Measurements from ENCODE around the gene AAGAB.
A peak's percentile ranks its signal among the peaks of the same experiment; 100 is the strongest.

AAGAB gene

DNA sequence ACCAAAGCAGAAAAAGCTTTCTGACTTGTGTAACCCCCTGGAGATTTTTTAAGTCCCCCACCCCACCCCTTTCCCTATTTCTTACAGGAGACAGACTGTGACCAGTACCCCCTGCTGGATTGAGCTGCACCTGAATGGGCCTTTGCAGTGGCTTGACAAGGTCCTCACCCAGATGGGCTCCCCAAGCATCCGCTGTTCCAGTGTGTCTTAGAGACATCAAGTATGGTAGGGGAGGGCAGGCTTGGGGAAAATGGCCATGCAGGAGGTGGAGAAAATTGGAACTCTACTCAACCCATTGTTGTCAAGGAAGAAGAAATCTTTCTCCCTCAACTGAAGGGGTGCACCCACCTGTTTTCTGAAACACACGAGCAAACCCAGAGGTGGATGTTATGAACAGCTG, 64.1 kb downstream of the AAGAB start:
- no peak for DNase-seq (ENCODE audit: low read depth in 2 of 3, low spot score in 1 of 3)

DNA sequence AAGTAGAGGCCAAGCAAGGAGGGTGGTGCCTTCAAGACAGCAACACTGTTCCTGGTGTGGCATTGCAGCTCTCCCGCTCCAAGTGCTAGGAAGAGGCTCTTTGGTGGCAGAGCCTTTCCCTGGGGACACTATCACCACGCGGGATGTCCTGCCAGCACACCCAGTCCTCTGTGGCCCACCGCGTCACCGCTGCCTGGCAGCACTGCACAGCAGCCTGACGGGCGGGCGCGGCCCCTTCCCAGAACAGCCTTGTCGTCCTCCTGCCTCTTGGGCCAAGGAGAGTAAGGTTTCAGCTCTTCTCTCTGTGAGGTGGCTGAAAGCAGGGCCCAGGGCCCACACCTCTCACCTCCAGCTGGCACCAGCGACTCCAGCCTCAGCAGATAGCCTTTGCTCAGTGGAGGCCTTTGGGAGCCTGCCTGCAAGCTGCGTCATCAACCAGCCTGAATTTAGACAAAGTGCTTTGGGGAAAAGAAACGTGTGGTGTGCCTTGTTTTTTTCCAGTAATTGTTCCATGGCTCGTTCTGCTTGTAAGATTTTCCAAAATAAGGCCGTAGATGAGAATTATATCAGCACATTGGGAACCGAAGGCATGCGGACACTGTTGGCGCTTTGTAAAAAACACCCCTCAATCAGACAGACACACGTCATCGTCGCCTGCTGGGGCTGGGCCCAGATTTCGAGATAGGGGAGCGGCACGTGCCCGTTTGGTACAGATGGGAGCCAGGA, 65.0 kb downstream of the AAGAB start:
- no peak for DNase-seq (ENCODE audit: low read depth in 2 of 3, low spot score in 1 of 3)

DNA sequence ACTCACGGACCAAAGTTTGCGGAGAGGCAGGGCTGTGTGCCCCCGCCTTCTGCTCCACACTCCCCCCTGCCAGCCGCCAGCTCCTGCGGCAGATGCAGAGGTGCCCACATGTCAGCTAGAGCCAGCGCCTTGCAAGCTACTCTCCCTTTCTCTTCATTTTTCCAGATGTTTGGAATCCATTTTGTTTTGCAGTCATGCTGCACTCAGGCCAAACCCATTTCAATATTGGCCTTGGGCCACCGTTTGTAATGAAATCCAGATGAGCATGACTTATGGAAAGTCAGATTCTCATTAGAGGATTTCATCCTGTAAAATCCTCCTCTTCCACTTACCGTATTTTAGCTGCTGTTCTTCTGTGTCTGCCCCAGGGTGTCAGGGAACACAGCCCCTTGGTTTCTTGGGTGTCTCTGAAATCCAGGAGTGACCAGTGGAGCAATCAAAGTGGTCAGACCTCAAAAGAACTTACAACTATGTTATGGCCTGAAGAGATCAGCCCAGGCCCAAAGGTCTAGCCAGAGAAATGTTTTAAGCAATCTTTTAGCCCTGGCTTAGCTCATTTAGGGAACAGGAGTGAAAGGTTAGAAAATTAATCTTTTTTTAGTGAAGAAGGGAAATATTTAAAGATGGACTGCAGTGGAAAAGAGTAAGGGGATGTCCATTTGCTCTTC, 65.8 kb downstream of the AAGAB start:
- DNase-seq (ENCODE audit: low read depth in 2 of 3, low spot score in 1 of 3): no peak

DNA sequence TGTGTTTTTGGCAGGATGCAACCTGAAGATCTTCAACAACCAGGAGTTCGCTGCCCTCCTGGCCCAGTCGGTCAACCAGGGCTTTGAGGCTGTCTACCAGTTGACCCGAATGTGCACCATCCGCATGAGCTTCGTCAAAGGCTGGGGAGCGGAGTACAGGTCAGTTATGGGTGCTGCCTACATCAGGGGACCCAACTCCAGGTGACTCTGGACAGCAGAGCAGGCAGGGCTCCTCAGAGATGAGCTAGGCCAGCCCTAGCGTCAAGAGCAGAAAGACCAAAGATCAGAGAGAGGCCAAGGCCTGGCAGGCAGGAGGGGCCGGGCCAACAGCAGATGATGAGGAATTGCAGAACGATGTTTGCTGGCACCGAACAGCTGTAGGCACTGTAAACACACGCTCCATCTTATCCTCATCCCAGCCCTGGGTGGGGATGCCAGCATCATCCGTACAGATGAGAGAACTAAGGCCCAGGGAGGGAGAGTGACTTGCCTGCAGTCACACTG, 67.1 kb downstream of the AAGAB start:
- DNase-seq (ENCODE audit: low read depth in 2 of 3, low spot score in 1 of 3): no peak

DNA sequence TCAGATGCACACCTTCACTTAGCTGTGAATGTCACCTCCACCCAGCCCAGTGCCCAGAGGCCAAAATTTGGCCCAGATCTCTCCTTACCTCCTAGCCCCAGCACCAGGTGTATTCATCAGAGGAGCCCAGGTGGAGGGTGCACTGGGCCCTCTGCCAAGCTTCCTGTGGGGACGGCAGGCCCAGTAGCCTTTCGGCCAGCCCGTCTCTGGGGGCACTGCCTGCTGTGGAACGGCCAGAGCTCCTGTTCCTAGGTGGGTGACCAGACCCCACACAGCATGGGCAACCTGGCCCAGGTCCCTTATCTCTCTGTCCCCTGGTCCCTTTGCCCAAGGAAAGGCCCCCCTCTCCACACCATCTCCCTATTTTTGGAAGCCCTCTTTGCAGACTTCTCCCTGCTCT, 67.8 kb downstream of the AAGAB start:
- no peak for DNase-seq (ENCODE audit: low read depth in 2 of 3, low spot score in 1 of 3)

DNA sequence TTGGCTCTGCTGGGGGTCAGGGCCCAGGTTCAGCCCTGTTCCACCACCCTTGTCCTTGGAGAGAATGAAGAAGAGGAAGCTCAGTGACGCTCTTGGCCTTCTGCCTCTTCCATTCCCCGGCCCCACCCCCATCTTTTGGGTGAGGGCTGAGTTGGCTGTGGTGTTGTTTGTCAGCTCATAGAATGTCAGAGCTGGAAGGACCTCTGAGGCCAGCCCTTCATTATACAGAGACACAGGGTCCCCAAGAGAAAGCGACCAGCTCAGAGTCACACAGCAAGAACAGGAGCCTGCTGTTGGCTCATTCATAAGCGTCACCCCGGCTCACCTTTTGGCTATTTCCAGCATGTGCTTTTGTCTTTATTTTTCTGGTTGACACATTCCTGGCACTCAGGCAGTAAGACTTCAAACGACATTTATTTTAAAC, 68.2 kb downstream of the AAGAB start:
- no peak for DNase-seq (ENCODE audit: low read depth in 2 of 3, low spot score in 1 of 3)

DNA sequence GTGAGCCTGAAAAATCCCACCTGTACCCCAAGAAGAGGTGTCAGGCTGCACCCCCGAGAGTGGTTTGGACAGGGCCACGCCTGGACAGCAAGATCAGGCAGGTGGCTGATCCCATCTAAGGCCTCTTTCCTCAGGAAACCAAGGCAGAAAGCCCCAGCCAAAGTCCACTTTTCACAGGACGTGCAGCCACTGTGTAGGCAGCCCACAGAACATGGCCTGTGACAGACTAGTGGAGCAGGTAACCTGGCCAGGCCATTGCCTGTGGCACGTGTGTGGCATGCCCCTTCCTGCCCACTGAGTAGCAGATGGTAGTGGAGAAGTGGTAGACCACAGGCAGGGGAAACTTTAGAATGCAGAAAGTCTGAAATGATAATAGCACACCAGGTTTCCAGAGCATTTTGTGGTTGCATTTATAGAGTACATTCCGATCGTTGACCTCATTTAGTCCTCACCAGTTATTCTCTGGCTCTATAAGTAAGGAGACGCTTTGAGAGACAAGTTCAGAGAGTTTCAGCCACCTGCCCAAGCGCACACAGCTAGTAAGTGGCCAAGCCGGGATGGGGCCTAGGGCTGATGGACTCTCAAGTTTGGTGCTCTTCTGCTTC, 68.7 kb downstream of the AAGAB start:
- DNase-seq (ENCODE audit: low read depth in 2 of 3, low spot score in 1 of 3): no peak

DNA sequence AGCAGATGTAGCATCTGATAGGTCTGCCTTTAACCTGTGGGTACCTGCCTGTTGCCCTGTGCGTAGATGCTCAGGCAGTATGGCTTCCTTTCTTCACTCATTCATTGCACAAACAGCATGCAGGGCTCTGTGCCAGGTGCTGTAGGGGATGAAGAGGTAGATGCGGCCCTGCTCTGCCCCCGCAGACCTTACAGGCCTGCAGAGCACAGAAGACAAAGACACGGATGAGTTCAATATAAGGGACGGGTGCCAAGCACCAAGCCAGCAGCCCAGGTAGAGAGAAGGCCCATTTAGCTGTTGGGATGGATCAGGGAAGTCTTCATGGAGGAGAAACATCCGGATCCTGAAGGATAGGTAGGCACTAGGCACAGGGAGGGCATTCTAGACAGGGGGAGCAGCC, 69.4 kb downstream of the AAGAB start:
- DNase-seq (ENCODE audit: low read depth in 2 of 3, low spot score in 1 of 3): no peak

DNA sequence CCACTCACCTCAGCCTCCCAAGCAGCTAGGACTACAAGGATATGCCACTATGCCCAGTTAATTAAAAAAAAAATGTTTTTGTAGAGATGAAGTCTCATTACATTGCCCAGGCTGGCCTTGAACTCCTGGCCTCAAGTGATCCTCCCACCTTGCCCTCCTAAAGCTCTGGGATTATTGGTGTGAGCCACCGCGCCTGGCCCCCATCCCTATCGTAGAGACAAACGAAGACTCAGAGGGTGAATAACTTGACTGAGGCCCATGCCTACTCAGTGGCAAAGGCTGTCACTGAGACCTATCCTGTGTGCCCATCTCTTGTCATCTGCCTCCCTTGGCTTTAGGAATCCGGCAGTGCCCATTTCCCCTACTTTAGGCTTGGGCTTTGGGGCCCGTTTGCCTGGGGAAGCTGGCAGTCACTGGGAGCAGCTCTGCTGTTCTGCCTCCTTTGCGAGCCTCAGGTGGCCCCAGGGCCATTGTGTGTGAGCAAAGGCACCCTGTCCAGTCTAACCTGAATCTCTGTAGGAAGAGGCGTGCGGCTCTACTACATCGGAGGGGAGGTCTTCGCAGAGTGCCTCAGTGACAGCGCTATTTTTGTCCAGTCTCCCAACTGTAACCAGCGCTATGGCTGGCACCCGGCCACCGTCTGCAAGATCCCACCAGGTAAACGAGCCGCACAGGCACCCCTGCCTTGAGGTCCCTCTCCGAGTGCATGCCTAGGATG, 70.1 kb downstream of the AAGAB start:
- no peak for DNase-seq (ENCODE audit: low read depth in 2 of 3, low spot score in 1 of 3)

DNA sequence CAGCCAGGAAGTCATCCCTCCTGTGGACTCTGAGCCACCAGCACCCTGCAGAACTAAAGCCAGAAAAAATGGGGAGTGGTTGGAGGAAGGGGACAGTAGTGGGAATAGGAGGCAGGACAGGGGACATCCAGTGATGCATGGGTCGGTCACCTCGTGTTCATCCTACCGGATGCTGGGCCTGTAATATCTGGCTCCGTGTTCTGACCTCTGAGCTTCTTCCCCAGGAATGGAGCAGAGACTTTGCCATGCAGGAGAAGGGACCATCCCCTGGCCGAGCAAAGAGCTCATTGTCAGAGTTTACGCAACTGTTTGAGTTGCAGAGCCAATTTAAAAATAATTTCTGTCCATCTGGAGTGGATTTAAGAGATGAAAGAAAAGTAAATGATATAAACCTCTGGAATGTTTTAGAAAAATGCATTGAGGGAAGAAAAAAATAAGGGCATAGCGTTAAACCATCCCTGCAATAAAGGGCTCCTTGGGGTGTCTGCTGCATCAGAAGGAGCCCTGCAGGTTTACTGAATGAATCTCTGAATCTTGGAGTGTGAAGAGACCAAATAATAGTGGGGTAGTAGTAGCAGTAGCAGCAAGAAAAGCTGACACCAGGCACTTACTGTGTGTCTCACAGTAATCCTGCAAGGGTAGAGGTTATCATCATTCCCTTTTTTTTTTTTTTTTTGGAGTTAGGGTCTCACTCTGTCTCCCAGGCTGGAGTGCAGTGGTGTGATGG, 70.9 kb downstream of the AAGAB start:
- DNase-seq (ENCODE audit: low read depth in 2 of 3, low spot score in 1 of 3): no peak

DNA sequence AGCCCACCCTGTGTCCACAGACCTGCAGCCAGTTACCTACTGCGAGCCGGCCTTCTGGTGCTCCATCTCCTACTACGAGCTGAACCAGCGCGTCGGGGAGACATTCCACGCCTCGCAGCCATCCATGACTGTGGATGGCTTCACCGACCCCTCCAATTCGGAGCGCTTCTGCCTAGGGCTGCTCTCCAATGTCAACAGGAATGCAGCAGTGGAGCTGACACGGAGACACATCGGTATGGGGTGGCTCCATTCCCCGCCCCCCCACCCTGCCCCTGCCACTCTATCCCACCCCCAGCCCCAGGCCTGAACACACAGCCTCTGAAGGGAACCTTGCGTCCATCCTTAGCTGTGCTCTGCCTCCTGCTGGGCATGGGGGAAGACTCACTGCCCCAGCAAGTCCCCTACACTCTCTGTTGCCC, 73.2 kb downstream of the AAGAB start:
- no peak for DNase-seq (ENCODE audit: low read depth in 2 of 3, low spot score in 1 of 3)

DNA sequence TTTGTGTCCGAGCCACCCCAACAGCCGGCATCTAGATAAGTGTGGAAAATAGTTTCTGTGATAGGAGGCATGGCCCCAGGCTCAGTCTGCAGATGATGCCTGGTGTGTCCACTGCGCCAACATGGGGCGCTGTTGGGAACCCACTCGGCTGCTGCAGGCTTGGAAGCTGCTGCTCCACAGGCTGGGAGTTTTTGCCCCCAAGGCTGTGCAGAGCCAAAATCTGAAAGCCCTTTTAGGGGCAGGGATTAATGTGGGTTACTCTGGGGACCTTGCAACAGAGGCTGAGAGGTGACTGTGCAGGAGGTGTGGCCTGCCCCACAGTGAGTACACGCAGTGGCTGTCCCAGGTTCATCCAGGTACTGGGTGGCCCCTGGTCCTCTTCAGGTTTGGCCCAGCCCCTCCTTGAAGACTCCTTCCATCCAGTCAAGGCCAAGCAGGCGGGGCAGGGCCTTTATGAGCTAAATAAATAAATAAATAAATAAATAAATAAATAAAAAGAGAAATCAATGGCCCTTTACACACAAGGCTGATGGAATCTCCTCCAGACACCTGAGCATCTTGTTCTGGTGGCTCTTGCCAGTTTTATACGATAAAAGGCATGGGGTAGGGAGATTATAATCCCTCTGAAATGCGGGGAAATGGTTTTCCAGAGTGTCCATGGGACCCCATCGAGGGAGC, 73.8 kb downstream of the AAGAB start:
- DNase-seq (ENCODE audit: low read depth in 2 of 3, low spot score in 1 of 3): no peak

DNA sequence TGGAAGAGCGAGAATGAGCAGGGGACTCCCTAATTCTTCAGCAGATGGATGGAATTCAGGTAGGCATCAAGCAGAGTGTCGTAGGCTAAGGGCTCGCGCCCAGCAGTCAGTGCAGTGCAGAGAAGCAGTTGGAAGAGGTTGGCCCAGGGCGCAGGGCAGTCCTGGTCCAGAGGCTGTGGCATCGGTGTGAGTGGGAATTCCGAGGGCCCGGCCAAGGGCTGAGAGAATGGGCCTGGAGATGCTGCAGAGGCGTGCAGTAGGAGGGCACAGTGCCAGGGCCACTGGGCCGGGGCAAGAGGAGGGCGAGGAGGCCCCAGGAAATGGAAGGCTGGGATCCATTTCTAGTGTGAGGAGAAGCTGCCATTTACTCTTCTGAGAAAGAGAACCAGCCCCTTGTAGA, 74.4 kb downstream of the AAGAB start:
- no peak for DNase-seq (ENCODE audit: low read depth in 2 of 3, low spot score in 1 of 3)

DNA sequence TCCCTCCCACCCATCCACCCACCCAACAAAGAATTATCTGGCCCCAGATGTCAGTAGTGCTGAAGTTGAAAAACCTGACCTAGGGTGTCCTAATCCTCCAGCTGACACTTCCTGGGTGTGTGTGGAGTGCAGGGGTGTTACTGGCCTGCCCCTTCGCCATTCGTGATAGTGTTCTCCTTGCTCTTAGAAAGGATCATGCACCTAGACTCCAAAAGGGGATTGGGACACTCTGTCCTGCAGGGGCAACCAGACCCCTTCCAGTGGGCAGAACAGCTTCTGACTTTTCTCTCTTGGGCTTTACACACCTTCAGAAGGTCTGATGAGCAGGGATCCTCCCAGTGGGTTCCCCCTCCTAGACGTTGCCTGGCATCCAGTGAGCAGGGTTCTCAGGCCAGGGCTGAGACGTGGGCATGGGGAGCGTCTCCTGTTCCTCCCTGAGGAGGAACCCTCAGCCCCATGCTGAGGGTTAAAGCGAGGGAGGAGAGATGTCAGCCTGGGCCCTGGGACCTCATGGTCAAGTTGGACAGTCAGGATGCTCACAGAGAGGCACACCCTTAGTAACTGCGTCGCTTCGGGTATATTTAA, 75.0 kb downstream of the AAGAB start:
- DNase-seq (ENCODE audit: low read depth in 2 of 3, low spot score in 1 of 3): no peak

DNA sequence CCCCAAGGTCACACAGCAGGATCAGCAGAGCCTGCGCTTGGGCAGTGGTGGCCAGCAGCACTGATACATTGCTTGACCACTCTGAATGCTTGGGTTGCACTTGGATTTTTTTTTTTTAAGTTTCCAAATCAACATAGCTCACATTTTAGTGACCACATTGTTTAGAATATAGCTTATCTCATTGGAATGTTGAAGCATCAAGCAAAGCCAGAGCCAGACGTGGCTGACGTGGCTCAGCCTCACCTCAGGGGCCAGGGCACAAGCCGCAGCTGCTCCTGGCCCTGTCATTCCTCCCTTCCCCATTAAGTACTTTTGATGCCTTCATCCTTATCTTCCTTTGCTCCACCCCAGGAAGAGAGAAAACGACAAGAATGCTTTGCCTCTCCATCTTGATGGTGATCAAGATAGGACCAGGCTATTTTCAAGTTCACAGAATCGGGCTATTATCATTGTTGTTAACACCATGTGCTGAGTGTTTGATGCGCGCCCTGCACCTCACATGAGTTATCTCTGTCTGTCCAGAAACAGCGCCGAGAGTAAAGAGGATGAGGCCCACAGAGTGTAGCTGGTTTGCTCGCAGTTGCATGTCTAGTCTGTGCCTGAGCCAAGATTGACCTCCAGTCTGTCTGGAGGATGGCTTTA, 75.8 kb downstream of the AAGAB start:
- no peak for DNase-seq (ENCODE audit: low read depth in 2 of 3, low spot score in 1 of 3)

DNA sequence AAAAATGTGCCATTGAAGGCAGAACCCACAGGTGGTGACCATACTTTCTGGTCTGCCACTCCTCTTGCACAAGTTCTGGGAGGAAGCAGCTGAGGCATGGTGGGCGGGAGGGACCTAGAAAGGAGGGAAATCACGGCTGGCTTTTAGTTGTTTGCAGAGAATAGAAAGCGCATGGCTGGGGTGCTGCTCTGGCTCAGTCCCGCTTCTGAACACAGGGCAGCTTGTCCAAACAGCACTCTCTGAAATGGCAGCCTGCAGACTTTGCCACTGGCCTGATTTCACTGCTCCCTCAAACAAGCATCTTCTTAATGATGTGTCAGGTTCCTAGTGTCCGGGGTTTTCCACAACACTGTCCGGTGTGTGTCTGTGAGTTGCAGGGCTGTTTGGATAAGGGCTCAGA, 76.7 kb downstream of the AAGAB start:
- DNase-seq (ENCODE audit: low read depth in 2 of 3, low spot score in 1 of 3): no peak

DNA sequence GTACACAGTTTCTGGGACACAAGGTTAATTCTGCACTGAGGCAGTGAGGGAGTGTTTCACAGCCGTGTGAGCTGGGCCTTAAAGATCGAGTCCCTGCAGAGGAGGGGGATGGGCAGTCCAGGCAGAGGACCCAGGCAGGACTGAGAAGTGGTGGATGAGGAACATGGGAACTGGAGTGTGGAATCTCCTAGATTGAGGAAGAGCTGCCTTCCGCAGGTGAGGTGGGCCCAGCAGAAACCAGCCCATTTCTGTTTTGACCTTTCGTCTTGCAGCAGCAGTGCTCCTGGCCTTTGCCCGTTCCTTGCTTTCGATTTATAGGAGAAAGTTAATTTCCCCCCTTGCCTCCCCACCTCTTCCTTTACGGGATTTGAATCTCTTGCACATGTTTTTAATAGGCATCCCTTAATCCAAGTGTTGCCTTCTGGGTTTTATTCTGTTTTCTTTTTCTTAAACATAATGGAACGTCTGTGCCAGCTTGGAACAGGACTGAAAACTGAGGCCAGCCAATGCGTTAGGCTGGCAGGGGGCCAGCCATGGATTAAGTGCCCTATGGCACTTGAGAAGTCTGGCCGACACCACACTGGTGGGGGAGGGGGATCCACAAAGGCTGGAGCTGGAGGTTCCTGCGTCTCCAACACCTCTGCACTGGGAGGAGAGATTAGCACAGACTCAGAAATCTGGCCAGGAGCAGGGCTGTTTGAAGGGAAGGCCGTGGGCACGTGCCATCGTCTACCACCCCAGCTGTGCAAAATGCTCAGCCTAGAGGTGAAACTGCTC, 78.1 kb downstream of the AAGAB start:
- no peak for DNase-seq (ENCODE audit: low read depth in 2 of 3, low spot score in 1 of 3)

DNA sequence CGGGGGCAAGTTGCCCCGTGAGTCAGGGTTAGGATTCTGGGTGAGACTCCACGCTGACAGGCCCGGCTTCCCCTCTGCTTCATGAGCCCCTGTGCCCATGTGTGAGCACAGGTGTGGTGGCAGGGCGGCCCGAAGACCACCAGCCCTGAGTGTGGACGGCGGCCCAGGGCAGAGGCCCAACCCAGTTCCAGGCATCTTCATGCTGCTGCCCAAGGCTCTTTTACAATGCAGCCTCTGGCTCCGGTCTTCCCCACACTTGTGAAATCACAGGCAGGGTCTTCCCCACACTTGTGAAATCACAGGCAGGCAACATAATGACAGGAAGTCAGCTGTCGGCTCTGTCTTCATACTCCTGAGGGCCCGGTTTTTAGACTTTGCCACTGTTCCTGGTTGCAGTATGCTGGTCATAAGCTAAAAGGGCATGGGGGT, 78.8 kb downstream of the AAGAB start:
- peak in 1 of 3 donors; percentile 20 for DNase-seq (ENCODE audit: low read depth in 2 of 3, low spot score in 1 of 3)
